ENCODE data around the gene DNAJC16.

The DNAJC16 gene

DNA sequence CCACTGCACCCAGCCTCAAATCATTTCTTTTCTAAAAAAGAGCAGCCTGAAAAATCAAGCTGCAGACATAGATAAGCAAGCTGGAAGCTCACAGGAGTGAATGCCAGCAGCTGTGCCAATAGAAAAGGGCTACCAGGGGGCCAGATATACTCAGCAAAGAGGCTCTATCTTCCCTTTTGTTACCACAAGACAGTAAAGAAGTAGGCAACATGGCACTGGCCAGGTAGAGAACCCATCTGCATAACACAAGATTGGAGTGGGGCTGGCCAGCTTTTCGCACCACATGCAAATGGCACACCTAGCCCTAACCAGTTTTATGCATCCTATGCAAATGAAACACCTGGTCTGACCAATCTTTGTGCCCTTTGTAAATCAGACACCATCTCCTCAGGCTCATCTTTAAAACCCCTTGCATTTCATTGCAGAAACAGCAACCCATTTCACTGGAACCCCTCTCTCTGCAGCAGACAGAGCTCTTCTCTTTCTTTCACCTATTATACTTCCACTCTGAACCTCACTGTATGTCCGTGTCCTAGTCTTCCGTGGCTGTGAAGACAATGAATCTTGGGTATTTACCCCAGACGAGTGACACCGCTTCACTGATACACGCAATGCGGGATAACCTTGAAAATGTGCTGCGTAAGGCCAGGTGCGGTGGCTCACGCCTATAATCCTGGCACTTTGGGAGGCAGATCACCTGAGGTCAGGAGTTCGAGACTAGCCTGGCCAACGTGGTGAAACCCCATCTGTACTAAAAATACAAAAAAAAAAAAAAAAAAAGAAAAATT, 17.8 kb upstream of the DNAJC16 start:
- H4K91ac ChIP-seq (ENCODE audit: low read depth, low read length, poor library complexity), result no peak overlapping the region
- H2BK120ac ChIP-seq (ENCODE audit: low read depth, low read length), result no peak overlapping the region
- no peak overlapping the region for H3K14ac ChIP-seq (ENCODE audit: low read length)
- H3K18ac ChIP-seq (ENCODE audit: low read length), result no peak overlapping the region
- no peak overlapping the region for H3K9ac ChIP-seq (ENCODE audit: low read depth, low read length, poor library complexity)
- no peak overlapping the region for H2BK12ac ChIP-seq (ENCODE audit: low read length)
- no peaks in the 10 kb centered on the region for H3K9me3 ChIP-seq (replicated peaks in 1 of 2; ENCODE audit: control insufficient read depth in 2 of 2, insufficient read depth in 1 of 2, low read depth in 1 of 2, low read length in 2 of 2)
- peaks cover 2% of the 10 kb centered on the region for H3K79me1 ChIP-seq (ENCODE audit: low read depth, low read length)
- H3K36me3 ChIP-seq (replicated peaks in 1 of 2; ENCODE audit: control insufficient read depth in 2 of 2, insufficient read depth in 2 of 2, low read length in 2 of 2), result peaks cover 2 to 8% of the 10 kb centered on the region in 2 donors
- no peak overlapping the region for H4K8ac ChIP-seq (ENCODE audit: low read depth, low read length)
- H3K4ac ChIP-seq (ENCODE audit: low read length), result no peak overlapping the region
- no peak overlapping the region for H2AFZ ChIP-seq (ENCODE audit: low read length)
- H3K4me2 ChIP-seq (ENCODE audit: insufficient read depth, low read length, poor library complexity, severe bottlenecking), result no peak overlapping the region
- H3K27ac ChIP-seq (replicated peaks; ENCODE audit: low read length), result no peak overlapping the region
- no peak overlapping the region for H2BK5ac ChIP-seq (ENCODE audit: low read length)
- H2BK15ac ChIP-seq (ENCODE audit: low read length), result no peak overlapping the region
- H3K4me3 ChIP-seq (ENCODE audit: low read length in 2 of 2), result no peak overlapping the region
- DNase-seq (ENCODE audit: low spot score), result no peak
- no peak overlapping the region for H3K23ac ChIP-seq (ENCODE audit: low read depth, low read length, poor library complexity)
- H3K27me3 ChIP-seq (ENCODE audit: control insufficient read depth in 3 of 3, insufficient read depth in 3 of 3, low read depth in 1 of 3, low read length in 3 of 3), result no peaks in the 10 kb centered on the region
- no CpG with 5 or more reads among the region's 12 CpGs for WGBS, 2 donors (ENCODE audit: extremely low coverage in 2 of 2, insufficient read length in 2 of 2, insufficient replicate concordance in 1 of 2)
- no peak overlapping the region for H2AK5ac ChIP-seq (ENCODE audit: low read depth, low read length)
- no peaks in the 10 kb centered on the region for H3K4me1 ChIP-seq (ENCODE audit: control insufficient read depth in 2 of 2, insufficient read depth in 1 of 2, low read depth in 1 of 2, low read length in 2 of 2)

DNA sequence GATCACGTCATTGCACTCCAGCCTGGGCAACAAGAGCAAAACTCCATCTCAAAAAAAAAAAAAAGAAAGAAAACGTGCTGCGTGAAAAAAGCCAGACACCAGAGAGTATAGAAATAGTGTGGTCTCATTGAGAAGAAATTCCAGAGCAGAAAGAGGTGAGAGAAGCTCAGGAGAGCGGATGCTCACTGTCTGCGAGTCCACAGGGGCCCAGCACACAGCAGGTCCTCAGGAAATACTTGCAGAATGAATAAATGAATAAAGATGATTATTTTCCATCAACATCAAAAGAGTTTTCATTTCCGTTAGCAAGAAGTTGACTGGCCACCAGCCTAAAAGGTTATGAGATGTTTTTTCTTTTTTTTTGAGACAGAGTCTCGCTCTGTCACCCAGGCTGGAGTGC, 17.1 kb upstream of the DNAJC16 start:
- Histone ChIP-seq H2BK15ac (ENCODE audit: low read length) (no peak overlapping the region), H2AFZ (ENCODE audit: low read length) (no peak overlapping the region), H3K4me1 (ENCODE audit: control insufficient read depth in 2 of 2, insufficient read depth in 1 of 2, low read depth in 1 of 2, low read length in 2 of 2) (no peaks in the 10 kb centered on the region), H4K91ac (ENCODE audit: low read depth, low read length, poor library complexity) (no peak overlapping the region), H3K4ac (ENCODE audit: low read length) (no peak overlapping the region), H3K36me3 (replicated peaks in 1 of 2; ENCODE audit: control insufficient read depth in 2 of 2, insufficient read depth in 2 of 2, low read length in 2 of 2) (peaks cover 2 to 8% of the 10 kb centered on the region in 2 donors), H4K8ac (ENCODE audit: low read depth, low read length) (no peak overlapping the region), H3K4me3 (ENCODE audit: low read length in 2 of 2) (no peak overlapping the region), H3K4me2 (ENCODE audit: insufficient read depth, low read length, poor library complexity, severe bottlenecking) (no peak overlapping the region), H2BK5ac (ENCODE audit: low read length) (no peak overlapping the region), H2BK12ac (ENCODE audit: low read length) (no peak overlapping the region), H3K14ac (ENCODE audit: low read length) (no peak overlapping the region), H3K27ac (replicated peaks; ENCODE audit: low read length) (no peak overlapping the region), H3K9ac (ENCODE audit: low read depth, low read length, poor library complexity) (no peak overlapping the region), H3K18ac (ENCODE audit: low read length) (no peak overlapping the region), H2BK120ac (ENCODE audit: low read depth, low read length) (no peak overlapping the region), H2AK5ac (ENCODE audit: low read depth, low read length) (no peak overlapping the region), H3K23ac (ENCODE audit: low read depth, low read length, poor library complexity) (no peak overlapping the region), H3K9me3 (replicated peaks in 1 of 2; ENCODE audit: control insufficient read depth in 2 of 2, insufficient read depth in 1 of 2, low read depth in 1 of 2, low read length in 2 of 2) (no peaks in the 10 kb centered on the region), H3K79me1 (ENCODE audit: low read depth, low read length) (peaks cover 2% of the 10 kb centered on the region), H3K27me3 (ENCODE audit: control insufficient read depth in 3 of 3, insufficient read depth in 3 of 3, low read depth in 1 of 3, low read length in 3 of 3) (no peaks in the 10 kb centered on the region)
- DNase-seq (ENCODE audit: low spot score), result no peak
- no CpG with 5 or more reads among the region's 7 CpGs for WGBS, 2 donors (ENCODE audit: extremely low coverage in 2 of 2, insufficient read length in 2 of 2, insufficient replicate concordance in 1 of 2)

DNA sequence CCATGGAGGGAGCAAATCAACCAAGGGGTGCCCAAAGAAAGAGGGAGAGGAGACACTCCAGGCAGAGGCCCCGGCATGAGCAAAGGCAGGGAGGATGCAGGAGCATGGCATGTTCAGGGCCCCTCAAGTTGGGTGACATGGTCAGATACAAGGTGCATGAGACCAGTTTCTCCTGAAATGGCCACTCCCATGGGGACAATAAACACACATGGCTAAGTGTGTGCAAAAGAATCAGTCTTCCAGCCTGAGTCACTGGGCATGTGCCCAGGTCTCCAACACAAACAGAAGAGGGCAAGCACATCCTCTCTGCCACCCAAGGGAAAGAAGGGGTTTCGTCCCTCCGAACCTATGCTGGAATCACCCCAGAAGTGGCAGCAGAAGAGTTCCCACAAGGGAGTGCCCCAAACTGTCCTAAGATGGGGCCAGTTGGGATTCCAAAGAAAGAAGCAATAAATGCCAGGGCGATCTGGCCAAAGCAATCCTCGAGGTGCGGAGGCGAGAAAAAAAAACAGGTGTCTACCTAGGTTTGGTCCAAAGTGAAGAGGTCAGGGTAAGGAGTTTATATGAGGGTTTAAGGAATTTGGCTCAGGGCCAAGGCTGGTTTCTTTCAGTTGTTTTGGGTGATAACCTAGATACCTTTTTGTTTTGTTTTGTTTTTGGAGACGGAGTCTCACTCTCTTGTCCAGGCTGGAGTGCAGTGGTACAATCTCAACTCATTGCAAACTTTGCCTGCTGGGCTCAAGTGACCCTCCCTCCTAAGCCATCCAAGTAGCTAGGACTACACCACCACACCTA, 15.8 kb upstream of the DNAJC16 start:
- no peaks in the 10 kb centered on the region for H3K9me3 ChIP-seq (replicated peaks in 1 of 2; ENCODE audit: control insufficient read depth in 2 of 2, insufficient read depth in 1 of 2, low read depth in 1 of 2, low read length in 2 of 2)
- H4K91ac ChIP-seq (ENCODE audit: low read depth, low read length, poor library complexity), result no peak overlapping the region
- H3K4me1 ChIP-seq (ENCODE audit: control insufficient read depth in 2 of 2, insufficient read depth in 1 of 2, low read depth in 1 of 2, low read length in 2 of 2), result no peaks in the 10 kb centered on the region
- no peak overlapping the region for H3K9ac ChIP-seq (ENCODE audit: low read depth, low read length, poor library complexity)
- no peak overlapping the region for H2BK5ac ChIP-seq (ENCODE audit: low read length)
- H3K4me3 ChIP-seq (ENCODE audit: low read length in 2 of 2), result no peak overlapping the region
- WGBS, 2 donors (ENCODE audit: extremely low coverage in 2 of 2, insufficient read length in 2 of 2, insufficient replicate concordance in 1 of 2), result no CpG with 5 or more reads among the region's 8 CpGs
- H3K79me1 ChIP-seq (ENCODE audit: low read depth, low read length), result peaks cover 2% of the 10 kb centered on the region
- H3K4ac ChIP-seq (ENCODE audit: low read length), result no peak overlapping the region
- DNase-seq (ENCODE audit: low spot score), result no peak
- no peaks in the 10 kb centered on the region for H3K27me3 ChIP-seq (ENCODE audit: control insufficient read depth in 3 of 3, insufficient read depth in 3 of 3, low read depth in 1 of 3, low read length in 3 of 3)
- H2AK5ac ChIP-seq (ENCODE audit: low read depth, low read length), result no peak overlapping the region
- H3K4me2 ChIP-seq (ENCODE audit: insufficient read depth, low read length, poor library complexity, severe bottlenecking), result no peak overlapping the region
- no peak overlapping the region for H2BK120ac ChIP-seq (ENCODE audit: low read depth, low read length)
- no peak overlapping the region for H3K14ac ChIP-seq (ENCODE audit: low read length)
- H3K23ac ChIP-seq (ENCODE audit: low read depth, low read length, poor library complexity), result no peak overlapping the region
- H3K18ac ChIP-seq (ENCODE audit: low read length), result no peak overlapping the region
- H2AFZ ChIP-seq (ENCODE audit: low read length), result no peak overlapping the region
- peaks cover under 1 to 8% of the 10 kb centered on the region in 2 donors for H3K36me3 ChIP-seq (replicated peaks in 1 of 2; ENCODE audit: control insufficient read depth in 2 of 2, insufficient read depth in 2 of 2, low read length in 2 of 2)
- no peak overlapping the region for H2BK15ac ChIP-seq (ENCODE audit: low read length)
- H2BK12ac ChIP-seq (ENCODE audit: low read length), result no peak overlapping the region
- no peak overlapping the region for H3K27ac ChIP-seq (replicated peaks; ENCODE audit: low read length)
- H4K8ac ChIP-seq (ENCODE audit: low read depth, low read length), result no peak overlapping the region

DNA sequence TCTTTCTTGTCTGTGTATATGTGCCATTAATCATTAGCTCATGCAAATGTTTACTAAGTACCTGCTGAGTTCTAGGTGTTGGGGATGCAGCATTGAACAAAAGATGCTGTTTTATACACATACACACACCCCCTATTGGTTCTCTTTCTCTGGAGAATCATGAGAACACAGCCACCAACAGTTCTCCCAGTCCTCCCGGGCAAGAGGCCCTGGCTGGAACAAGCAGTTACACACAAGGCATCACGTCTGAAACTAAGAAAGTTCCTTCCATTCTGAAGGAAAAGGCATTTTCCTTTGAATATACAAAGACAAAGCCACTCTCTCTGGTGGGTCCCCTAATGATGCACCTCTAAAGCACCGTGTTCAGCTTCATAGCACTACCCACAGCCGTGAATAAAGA, 13.5 kb upstream of the DNAJC16 start:
- Histone ChIP-seq H2BK12ac (ENCODE audit: low read length) (no peak overlapping the region), H2BK15ac (ENCODE audit: low read length) (no peak overlapping the region), H2BK120ac (ENCODE audit: low read depth, low read length) (no peak overlapping the region), H2AK5ac (ENCODE audit: low read depth, low read length) (no peak overlapping the region), H3K36me3 (replicated peaks in 1 of 2; ENCODE audit: control insufficient read depth in 2 of 2, insufficient read depth in 2 of 2, low read length in 2 of 2) (peaks cover 3 to 20% of the 10 kb centered on the region in 2 donors), H4K8ac (ENCODE audit: low read depth, low read length) (no peak overlapping the region), H3K9me3 (replicated peaks in 1 of 2; ENCODE audit: control insufficient read depth in 2 of 2, insufficient read depth in 1 of 2, low read depth in 1 of 2, low read length in 2 of 2) (no peaks in the 10 kb centered on the region), H3K4ac (ENCODE audit: low read length) (no peak overlapping the region), H3K79me1 (ENCODE audit: low read depth, low read length) (peaks cover 2% of the 10 kb centered on the region), H2AFZ (ENCODE audit: low read length) (no peak overlapping the region), H3K18ac (ENCODE audit: low read length) (no peak overlapping the region), H3K27ac (replicated peaks; ENCODE audit: low read length) (no peak overlapping the region), H2BK5ac (ENCODE audit: low read length) (no peak overlapping the region), H3K9ac (ENCODE audit: low read depth, low read length, poor library complexity) (no peak overlapping the region), H3K4me2 (ENCODE audit: insufficient read depth, low read length, poor library complexity, severe bottlenecking) (no peak overlapping the region), H3K4me3 (ENCODE audit: low read length in 2 of 2) (no peak overlapping the region), H3K23ac (ENCODE audit: low read depth, low read length, poor library complexity) (no peak overlapping the region), H3K14ac (ENCODE audit: low read length) (no peak overlapping the region), H4K91ac (ENCODE audit: low read depth, low read length, poor library complexity) (no peak overlapping the region), H3K4me1 (ENCODE audit: control insufficient read depth in 2 of 2, insufficient read depth in 1 of 2, low read depth in 1 of 2, low read length in 2 of 2) (no peaks in the 10 kb centered on the region), H3K27me3 (ENCODE audit: control insufficient read depth in 3 of 3, insufficient read depth in 3 of 3, low read depth in 1 of 3, low read length in 3 of 3) (no peaks in the 10 kb centered on the region)
- no peak for DNase-seq (ENCODE audit: low spot score)
- no CpG with 5 or more reads among the region's 4 CpGs for WGBS, 2 donors (ENCODE audit: extremely low coverage in 2 of 2, insufficient read length in 2 of 2, insufficient replicate concordance in 1 of 2)

All from neuronal stem cell (in vitro differentiated cells).